Thyroid gland (tissue), 4 donors: ENCODE measurements around the gene LRCOL1.

Experiments
- POLR2A ChIP-seq, 2 donors: fragments of 450-650 bp; IDR thresholded peaks; one replicate each; pipeline ENCODE4 v1.6.1; 2017; ENCODE audit warnings: antibody characterized with exemption in 2 of 2, mild to moderate bottlenecking in 2 of 2, moderate library complexity in 1 of 2
- TF ChIP-seq, protein P1 (sequence below), 6 experiments: fragments of 200-600 bp in 3 of 6; fragments of 450-650 bp in 3 of 6; sonication (generic) in 3 of 6; IDR thresholded peaks; one replicate each; pipeline ENCODE4 v1.5.1; 2016 to 2019; ENCODE audit warnings: antibody characterized with exemption in 6 of 6, mild to moderate bottlenecking in 2 of 6, inconsistent platforms in 1 of 6, moderate library complexity in 1 of 6

DNA sequence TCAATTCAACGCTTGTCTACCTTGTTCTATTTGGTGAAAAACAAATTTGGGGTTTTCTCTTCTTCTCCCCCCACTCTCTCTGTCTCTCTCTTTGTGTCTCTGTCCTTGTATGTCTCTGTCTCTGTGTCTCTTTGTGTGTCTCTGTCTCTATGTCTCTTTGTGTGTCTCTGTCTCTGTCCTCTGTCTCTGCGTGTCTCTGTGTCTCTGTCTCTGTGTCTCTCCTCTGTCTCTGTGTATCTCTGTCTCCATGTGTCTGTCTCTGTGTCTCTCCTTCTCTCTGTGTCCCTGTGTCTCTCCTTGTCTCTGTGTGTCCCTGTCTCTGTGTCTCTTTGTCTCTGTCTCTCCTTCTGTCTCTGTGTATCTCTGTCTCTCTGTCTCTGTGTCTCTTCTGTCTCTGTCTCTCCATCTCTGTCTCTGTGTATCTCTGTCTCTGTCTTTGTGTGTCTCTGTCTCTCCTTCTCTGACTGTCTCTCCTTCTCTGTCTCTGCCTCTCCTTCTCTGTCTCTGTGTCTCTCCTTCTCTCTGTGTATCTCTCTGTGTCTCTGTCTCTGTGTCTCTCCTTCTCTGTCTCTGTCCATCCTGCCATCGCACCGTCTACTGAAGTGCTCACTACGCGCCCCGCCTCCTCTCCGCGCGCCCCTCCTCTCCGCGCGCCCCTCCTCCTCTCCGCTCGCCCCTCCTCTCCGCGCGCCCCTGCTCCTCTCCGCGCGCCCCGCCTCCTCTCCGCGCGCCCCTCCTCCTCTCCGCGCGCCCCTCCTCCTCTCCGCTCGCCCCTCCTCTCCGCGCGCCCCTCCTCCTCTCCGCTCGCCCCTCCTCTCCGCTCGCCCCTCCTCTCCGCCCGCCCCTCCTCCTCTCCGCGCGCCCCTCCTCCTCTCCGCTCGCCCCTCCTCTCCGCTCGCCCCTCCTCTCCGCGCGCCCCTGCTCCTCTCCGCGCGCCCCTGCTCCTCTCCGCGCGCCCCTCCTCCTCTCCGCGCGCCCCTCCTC, 12.8 kb downstream of the LRCOL1 start:
- TF ChIP-seq, protein P1, sequence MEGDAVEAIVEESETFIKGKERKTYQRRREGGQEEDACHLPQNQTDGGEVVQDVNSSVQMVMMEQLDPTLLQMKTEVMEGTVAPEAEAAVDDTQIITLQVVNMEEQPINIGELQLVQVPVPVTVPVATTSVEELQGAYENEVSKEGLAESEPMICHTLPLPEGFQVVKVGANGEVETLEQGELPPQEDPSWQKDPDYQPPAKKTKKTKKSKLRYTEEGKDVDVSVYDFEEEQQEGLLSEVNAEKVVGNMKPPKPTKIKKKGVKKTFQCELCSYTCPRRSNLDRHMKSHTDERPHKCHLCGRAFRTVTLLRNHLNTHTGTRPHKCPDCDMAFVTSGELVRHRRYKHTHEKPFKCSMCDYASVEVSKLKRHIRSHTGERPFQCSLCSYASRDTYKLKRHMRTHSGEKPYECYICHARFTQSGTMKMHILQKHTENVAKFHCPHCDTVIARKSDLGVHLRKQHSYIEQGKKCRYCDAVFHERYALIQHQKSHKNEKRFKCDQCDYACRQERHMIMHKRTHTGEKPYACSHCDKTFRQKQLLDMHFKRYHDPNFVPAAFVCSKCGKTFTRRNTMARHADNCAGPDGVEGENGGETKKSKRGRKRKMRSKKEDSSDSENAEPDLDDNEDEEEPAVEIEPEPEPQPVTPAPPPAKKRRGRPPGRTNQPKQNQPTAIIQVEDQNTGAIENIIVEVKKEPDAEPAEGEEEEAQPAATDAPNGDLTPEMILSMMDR (IDR thresholded peaks at IDR 0.05): no peak
- no peak for TF ChIP-seq POLR2A (IDR thresholded peaks at IDR 0.05)
